HG03575 (cell line): ENCODE measurements around the gene GRM6.

Experiments used
- ATAC-seq: cut with Tn5 transposase; IDR thresholded peaks from one replicate; pipeline ENCODE4 v1.9.1; 2021; ENCODE audit not compliant: unreplicated experiment, insufficient number of reproducible peaks, low FRiP score; ENCODE audit errors: extremely low read depth

Gene GRM6

DNA sequence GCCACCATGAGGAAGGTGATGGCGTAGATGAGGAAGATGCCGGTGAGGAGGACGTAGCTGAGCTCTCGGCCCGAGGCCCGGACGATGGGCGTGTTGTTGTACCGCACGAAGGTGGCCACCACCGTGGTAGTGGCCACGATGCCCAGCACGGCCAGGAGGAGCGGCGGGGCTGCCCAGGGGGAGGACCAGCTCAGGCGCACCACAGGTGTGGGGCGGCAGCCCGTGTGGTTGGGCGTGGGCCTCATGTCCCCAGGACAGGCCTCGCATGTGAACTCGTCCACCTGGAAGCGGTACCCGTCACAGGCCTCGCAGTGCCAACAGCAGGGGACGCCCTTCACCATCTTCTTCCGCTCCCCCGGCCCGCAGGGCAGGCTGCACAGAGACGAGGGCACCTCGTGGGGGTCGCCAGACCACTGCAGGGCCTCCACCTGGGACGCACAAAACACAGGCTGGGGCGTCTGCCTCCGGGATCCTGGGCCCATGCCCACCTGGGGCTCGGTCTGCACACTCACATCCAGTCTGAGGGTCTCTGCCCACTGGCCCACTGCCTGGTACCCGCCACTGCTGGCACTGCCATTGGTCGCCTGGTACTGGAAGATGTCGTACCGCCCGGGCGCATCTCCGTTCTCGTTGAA is 8.7 kb downstream of the GRM6 start:
- ATAC-seq = no peak

DNA sequence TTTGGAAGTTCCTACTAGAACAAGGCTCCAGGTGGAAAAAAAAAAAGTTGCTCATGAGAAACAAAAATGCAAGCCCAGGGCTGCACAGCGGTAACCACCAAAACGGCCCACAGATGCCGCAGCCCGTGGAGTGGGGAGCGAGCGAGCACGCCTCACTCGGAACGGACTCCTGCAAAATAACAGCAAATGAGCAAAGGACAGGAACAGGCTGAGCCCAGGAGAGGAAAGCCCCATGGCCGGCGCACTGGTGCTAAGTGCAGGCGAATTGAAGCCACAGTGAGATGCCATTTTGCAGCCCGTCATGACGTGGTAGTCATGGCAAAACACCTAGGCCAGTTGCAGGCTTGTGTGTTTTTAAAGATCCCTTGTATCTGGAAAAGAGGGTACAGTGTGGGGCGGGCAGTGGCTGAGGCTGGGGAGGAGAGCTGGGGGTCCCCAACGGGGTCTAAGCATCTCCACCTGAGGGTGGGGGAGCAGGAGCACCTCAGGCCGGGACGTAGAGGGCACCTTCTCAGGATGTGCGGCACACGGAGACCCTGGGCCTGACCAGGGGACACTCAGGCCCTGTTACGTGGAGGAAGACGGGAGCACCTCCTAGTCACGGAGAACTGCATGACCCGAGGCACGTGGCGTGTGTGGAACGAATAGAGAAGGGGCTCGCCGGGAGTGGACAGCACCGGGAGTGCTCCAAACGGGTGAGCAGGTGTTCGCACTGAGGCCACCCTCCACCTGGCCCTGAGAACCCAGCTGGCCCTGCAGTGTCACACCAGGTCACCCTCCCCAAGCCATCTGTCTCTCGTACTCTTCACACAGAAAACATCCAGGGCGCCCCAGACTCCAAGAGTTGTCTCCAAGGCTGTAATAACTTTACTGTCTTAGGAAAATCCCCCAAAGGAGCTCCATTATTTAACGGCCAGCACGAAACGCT is 10.7 kb downstream of the GRM6 start:
- no peak for ATAC-seq

DNA sequence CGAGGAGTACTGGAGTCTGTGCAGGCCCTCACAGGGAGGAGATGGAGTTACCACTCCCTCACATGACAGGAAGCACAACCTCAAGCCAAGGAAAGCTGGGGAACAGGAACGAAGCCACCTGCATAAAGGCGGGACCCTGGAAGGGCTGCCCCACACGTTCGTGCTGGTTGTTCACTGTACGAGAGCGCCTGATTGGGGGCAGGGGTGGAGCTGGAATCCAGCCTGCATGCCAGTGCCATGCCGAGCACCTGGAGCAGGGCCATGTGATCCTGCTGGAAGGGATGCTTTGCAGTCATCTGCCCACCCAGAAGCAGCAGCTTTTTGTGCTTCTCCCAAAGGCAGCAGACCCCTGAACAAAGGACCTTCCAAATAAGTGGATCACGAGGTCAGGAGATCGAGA is 11.4 kb downstream of the GRM6 start:
- no peak for ATAC-seq

DNA sequence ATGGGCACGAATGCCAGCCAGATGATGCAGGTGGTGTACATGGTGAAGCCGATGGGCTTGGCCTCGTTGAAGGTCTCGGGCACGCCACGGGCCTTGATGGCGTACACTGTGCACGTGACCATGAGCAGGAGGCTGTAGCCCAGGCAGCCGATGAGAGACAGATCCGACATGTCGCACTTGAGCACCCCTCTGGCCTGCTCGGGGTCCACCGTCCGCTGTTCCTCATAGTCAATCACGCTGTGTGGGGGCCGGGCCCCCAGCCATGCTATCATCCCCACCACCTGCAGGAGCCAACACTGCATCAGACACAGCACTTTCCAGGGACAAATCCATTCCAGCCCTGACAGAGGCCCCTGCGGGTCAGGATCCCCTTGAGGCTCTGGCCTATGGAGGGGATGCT is 12.2 kb downstream of the GRM6 start:
- ATAC-seq = no peak

DNA sequence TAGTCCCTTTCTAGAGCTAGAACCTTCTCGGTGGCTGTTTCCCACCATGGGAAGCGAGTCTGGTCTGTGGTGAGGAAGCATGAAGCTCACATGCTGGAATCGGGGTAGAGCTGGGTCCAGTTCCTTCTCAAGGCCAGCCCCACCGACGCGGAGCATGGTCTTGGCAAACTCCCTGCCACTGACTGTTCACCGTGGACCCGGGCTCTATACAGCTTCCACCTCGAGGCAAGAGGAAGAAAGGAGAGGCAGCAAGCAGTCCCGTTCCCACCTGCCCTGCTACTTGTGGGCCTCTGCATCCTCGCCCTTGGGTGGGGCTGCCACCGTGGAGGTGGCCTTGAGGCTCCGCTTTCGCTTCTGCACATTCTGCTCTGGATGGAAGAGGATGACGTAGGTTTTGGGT is 13.7 kb downstream of the GRM6 start:
- ATAC-seq = no peak

DNA sequence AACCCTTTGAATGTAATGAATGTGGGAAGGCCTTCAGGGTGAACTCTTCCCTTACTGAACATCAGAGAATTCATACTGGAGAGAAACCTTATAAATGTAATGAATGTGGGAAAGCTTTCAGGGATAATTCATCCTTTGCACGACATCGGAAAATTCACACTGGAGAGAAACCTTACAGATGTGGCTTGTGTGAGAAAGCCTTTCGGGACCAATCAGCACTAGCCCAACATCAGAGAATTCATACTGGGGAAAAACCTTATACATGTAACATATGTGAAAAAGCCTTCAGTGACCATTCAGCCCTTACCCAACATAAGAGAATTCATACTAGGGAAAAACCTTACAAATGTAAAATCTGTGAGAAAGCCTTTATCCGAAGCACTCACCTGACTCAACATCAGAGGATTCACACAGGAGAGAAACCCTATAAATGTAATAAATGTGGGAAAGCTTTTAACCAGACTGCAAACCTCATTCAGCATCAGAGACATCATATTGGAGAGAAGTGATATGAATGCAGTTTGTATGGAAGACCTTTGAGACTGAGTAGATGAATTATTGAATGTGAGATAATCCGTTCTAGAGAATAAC is 29.6 kb downstream of the GRM6 start:
- ATAC-seq = no peak

DNA sequence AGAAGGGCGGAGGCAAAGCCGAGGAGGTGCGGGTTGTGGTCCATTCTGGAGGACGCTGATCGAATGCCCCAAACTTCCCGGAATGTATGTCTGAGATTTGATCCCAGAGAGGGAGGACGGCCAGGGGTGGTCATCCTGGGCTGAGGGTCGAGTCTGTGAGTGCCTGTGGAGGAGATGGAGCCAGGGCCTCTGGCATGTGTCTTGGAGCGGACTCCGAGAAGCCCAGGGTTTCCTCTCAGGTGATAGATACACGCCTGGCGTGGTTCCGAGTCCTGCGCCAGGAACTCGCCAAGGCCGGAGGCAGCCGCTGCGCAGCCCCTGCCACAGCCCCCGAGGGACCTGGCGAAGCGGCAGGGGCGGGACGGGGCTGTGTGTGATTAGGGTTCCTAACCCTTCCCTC is 53.8 kb downstream of the GRM6 start:
- no peak for ATAC-seq

DNA sequence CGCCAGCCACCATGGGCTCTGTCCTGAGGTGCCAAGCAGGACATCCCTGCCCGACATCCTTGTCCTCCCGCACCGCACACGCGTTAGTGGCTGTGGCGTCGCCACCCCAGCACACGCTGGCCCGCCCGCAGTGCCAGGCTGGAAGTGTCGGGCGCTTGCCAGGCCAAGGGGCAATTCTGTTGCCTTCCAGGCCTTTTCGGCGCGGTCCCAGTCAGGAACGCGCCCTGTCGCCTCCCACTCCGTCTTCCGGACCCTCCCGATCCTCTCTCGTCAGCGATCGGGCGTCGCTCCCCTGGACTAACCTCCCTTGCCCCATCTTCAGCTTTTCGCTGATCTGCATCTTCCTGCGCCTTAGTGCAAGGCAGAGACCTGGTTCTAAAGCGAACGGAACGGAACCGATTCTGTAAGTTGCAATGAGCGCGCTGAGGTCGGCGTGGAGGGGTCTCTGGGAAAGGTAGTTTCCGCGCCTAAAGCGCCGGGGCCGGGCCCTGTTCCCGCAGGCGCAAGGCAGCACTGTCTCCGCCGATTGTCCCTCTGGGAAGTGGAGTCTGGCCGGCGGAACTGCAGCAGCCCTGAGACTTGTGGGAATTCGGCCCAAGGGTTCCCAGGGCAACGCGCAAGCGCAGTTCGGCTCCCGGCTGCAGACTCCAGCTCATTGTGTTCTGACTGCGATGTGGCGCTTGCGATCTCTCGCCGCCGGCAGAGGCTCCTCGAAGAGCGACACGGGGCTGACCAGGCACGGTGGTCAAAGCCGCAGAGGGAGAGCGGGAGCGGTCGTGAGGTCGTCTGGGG is 54.4 kb downstream of the GRM6 start, which contains the start of gene ZNF454:
TSS of gene ZNF454 (plus strand) at position 630 of the 792 bp plus-strand sequence. CDS start 1,594 bp downstream, outside the sequence.
- no peak for ATAC-seq

DNA sequence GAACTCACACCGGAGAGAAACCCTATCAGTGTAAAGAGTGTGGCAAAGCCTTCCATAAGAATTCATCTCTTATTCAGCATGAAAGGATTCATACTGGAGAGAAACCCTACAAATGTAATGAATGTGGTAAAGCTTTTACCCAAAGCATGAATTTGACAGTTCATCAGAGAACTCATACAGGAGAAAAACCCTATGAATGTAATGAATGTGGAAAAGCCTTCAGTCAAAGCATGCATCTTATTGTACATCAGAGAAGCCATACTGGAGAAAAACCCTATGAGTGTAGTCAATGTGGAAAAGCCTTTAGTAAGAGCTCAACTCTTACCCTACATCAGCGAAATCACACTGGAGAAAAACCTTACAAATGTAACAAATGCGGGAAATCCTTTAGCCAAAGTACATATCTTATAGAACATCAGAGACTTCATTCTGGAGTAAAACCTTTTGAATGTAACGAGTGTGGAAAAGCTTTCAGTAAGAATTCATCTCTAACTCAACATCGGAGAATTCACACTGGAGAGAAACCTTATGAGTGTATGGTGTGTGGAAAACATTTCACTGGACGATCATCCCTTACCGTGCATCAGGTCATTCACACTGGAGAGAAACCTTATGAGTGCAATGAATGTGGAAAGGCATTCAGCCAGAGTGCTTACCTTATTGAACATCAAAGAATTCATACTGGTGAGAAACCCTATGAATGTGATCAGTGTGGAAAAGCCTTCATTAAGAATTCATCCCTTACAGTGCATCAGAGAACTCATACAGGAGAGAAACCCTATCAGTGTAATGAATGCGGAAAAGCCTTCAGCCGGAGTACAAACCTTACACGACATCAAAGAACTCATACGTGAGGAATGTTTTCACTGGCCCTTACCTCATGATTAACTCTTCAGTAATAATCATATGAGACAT is 63.0 kb downstream of the GRM6 start:
- no peak for ATAC-seq
